Cardiac fibroblast (primary cell): ENCODE results near the gene STK11IP.

ENCODE experiments used
- DNase-seq, 2 donors: peaks; one replicate each; pipeline versions ENCODE4 v3.0.0 to v3.0.0-alpha.2; 2010; ENCODE audit warnings: low read depth in 2 of 2
- H3K4me3 ChIP-seq, 2 donors: replicated peaks in 1 of 2; 1 replicate in 1 of 2; 2 replicates in 1 of 2; pipeline ENCODE4 v1.5.1; 2011; ENCODE audit warnings: low read depth in 2 of 2, low read length in 2 of 2, mild to moderate bottlenecking in 2 of 2, moderate library complexity in 1 of 2
- TF ChIP-seq, protein P1 (sequence below): IDR thresholded peaks from one replicate; pipeline ENCODE4 v1.5.1; 2011; ENCODE audit warnings: low read depth, mild to moderate bottlenecking, low read length, inconsistent platforms

Gene STK11IP

DNA sequence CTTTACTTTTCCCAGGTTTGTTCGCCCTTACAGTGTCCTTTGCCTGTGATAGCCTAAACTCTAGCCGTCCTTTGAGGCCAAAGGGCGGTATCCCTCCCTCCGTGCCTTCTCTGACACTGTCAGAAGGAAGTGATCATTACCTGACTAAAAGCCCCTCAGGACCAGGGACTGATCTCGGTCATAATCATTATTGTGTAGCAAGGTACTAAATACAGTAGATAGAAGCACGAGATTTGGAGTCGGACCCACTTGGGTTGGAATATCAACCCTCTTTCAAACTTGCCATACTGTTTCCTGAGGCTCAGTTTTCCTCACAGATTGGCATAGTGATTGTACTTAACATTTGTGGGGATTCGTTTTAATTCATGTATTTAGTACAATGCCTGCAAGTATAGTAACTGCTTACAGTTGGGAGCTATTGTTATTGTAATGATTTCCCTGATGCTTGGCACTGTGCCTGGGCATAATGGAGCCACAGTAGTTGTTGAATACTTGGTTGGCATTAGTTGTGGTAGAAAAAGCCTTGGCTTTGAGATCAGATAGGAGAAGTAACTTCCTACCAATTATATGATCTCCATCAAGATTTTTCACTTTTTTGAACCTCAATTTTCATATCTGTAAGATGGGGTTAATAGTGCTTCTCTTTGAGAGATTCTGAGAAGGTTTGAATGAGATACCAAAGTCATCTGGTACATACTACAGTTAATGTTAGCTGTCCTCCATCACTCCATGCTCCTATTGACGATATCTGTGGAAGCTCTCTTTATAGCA lies 836 bp downstream of the STK11IP start:
- H3K4me3 ChIP-seq: peak overlapping the region; percentile 77 to 86

DNA sequence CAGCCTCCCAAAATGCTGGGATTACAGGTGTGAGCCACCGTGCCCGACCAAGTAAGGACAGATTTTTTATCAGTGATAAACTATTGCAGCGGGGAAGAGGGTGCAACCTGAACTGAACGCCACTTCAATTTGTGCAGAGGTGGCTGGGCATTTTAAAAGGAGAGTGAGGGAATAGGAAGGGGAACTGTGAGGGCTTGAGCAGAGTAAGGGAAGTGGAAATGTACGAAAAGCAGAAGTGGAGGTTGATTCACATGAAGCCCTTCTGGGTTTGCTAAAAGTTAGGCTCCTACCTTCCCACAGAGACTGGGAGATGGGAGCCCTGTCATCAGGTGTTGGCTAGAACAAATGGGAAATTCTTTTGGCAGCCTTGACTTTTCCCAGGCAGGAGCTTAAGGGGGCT lies 6.1 kb downstream of the STK11IP start:
- TF ChIP-seq, protein P1, sequence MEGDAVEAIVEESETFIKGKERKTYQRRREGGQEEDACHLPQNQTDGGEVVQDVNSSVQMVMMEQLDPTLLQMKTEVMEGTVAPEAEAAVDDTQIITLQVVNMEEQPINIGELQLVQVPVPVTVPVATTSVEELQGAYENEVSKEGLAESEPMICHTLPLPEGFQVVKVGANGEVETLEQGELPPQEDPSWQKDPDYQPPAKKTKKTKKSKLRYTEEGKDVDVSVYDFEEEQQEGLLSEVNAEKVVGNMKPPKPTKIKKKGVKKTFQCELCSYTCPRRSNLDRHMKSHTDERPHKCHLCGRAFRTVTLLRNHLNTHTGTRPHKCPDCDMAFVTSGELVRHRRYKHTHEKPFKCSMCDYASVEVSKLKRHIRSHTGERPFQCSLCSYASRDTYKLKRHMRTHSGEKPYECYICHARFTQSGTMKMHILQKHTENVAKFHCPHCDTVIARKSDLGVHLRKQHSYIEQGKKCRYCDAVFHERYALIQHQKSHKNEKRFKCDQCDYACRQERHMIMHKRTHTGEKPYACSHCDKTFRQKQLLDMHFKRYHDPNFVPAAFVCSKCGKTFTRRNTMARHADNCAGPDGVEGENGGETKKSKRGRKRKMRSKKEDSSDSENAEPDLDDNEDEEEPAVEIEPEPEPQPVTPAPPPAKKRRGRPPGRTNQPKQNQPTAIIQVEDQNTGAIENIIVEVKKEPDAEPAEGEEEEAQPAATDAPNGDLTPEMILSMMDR: no peak
- no peak overlapping the region for H3K4me3 ChIP-seq
- DNase-seq: no peak

More for the DNA sequence above, 836 bp downstream of the STK11IP start:
- TF ChIP-seq, protein P1: no peak
- peak in 1 of 2 donors; percentile 29 for DNase-seq

DNA sequence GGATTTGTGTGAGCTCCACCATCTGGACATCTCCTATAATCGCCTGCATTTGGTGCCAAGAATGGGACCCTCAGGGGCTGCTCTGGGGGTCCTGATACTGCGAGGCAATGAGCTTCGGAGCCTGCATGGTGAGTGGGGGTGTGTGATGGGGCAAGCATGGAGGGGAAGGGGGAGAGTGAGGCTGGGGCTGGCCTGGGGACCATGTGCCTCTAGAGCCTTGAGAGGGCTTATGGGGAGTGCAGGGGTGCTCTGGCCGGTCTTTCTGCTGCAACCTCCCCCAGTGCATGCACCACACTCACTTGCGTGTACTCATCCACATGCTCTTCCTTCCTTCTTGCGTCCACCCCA lies 7.9 kb downstream of the STK11IP start:
- DNase-seq: no peak
- TF ChIP-seq, protein P1: no peak
- H3K4me3 ChIP-seq: no peak overlapping the region

DNA sequence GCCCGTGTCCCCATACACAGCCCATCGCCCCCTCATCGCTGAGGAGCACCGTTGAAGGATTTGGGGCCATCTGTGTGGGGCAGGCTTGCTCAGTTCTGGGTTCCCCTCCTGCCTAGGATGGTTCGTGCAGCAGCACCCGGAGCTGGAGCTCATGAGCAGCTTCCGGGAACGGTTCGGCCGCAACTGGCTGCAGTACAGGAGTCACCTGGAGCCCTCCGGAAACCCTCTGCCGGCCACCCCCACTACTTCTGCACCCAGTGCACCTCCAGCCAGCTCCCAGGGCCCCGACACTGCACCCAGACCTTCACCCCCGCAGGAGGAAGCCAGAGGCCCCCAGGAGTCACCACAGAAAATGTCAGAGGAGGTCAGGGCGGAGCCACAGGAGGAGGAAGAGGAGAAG lies 10.3 kb downstream of the STK11IP start:
- TF ChIP-seq, protein P1: no peak
- no peak overlapping the region for H3K4me3 ChIP-seq
- DNase-seq: no peak

DNA sequence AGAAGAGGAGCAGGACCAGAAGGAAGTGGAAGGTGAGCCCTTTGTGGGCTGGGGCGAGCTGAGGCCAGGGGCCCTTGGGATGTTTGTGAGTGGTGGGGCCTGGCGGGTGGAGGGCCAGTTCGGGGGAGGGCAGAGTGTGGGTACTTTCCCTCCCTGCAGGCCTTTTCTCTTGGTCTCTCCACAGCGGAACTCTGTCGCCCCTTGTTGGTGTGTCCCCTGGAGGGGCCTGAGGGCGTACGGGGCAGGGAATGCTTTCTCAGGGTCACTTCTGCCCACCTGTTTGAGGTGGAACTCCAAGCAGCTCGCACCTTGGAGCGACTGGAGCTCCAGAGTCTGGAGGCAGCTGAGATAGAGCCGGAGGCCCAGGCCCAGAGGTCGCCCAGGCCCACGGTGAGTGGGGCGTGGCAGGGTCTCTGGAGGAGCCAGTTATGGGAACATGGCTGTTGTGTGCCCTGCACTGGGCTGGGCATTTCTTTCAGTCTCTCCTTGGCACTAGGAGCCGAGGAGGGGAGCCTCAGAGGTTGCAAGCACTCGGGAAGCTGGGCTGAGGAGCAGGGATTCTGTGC lies 10.8 kb downstream of the STK11IP start:
- no peak for DNase-seq
- no peak overlapping the region for H3K4me3 ChIP-seq
- TF ChIP-seq, protein P1: no peak

DNA sequence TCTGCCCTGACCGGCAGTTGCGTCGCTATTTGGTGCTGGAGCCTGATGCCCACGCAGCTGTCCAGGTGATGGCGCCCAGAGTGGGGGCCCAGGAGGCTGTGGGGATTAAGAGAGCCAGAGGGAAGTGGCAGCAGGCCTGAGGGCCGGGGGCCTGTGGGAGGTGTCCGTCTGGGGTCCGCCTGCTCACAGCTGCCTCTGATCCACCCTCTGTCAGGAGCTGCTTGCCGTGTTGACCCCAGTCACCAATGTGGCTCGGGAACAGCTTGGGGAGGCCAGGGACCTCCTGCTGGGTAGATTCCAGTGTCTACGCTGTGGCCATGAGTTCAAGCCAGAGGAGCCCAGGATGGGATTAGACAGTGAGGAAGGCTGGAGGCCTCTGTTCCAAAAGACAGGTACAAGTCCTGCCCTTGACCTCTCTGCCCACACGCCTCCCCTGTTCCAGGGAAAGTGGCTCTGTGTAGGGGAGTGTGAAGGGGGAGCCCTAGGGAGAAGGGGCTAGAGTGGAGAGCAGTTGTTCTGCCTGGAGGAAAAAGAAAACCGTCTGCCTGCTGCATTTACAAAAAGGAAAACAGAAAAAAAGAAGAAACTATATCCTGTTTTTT lies 11.6 kb downstream of the STK11IP start:
- TF ChIP-seq, protein P1: no peak
- no peak for DNase-seq

More for the DNA sequence above, 11.6 kb downstream of the STK11IP start:
- H3K4me3 ChIP-seq: no peak overlapping the region
